OCI-LY7 (cell line): ENCODE data around the gene PIK3AP1.

Experiments
- EZH2phosphoT487 ChIP-seq: fragments of 200-600 bp; sonication (generic); IDR thresholded peaks from 2 replicates; pipeline ENCODE4 v1.6.1; 2018; ENCODE audit warnings: low read depth, borderline replicate concordance, mild to moderate bottlenecking, mixed run types, antibody characterized with exemption, low read length, moderate library complexity, mixed read lengths
- TF ChIP-seq, protein P1 (sequence below): fragments of 200-600 bp; sonication (generic); conservative IDR thresholded peaks from 2 replicates; pipeline ENCODE4 v1.5.1; 2014; ENCODE audit warnings: mild to moderate bottlenecking, antibody characterized with exemption, low read length, moderate library complexity, mixed read lengths

DNA sequence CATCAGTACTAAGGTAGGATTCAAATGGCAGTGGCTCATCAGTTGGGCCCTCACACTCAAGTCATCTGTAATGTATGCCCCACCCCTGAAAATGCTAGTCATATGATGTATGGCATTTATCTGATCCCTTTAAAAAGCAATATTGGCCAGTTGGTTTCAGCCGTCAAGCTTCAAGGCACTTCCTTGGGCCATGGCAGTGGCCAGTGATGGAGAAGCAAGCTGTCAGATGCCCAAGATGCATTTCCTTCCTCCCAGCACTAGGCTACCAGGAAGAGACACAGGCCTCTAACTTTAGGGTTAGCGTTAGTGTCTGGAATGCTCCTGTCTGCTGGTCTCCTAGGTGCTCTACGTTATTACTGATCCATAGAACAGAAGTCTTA lies 64.1 kb downstream of the PIK3AP1 start:
- TF ChIP-seq, protein P1, sequence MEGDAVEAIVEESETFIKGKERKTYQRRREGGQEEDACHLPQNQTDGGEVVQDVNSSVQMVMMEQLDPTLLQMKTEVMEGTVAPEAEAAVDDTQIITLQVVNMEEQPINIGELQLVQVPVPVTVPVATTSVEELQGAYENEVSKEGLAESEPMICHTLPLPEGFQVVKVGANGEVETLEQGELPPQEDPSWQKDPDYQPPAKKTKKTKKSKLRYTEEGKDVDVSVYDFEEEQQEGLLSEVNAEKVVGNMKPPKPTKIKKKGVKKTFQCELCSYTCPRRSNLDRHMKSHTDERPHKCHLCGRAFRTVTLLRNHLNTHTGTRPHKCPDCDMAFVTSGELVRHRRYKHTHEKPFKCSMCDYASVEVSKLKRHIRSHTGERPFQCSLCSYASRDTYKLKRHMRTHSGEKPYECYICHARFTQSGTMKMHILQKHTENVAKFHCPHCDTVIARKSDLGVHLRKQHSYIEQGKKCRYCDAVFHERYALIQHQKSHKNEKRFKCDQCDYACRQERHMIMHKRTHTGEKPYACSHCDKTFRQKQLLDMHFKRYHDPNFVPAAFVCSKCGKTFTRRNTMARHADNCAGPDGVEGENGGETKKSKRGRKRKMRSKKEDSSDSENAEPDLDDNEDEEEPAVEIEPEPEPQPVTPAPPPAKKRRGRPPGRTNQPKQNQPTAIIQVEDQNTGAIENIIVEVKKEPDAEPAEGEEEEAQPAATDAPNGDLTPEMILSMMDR: no peak
- TF ChIP-seq EZH2phosphoT487: no peak
